ENCODE results near the gene FCSK.

Gene FCSK

DNA sequence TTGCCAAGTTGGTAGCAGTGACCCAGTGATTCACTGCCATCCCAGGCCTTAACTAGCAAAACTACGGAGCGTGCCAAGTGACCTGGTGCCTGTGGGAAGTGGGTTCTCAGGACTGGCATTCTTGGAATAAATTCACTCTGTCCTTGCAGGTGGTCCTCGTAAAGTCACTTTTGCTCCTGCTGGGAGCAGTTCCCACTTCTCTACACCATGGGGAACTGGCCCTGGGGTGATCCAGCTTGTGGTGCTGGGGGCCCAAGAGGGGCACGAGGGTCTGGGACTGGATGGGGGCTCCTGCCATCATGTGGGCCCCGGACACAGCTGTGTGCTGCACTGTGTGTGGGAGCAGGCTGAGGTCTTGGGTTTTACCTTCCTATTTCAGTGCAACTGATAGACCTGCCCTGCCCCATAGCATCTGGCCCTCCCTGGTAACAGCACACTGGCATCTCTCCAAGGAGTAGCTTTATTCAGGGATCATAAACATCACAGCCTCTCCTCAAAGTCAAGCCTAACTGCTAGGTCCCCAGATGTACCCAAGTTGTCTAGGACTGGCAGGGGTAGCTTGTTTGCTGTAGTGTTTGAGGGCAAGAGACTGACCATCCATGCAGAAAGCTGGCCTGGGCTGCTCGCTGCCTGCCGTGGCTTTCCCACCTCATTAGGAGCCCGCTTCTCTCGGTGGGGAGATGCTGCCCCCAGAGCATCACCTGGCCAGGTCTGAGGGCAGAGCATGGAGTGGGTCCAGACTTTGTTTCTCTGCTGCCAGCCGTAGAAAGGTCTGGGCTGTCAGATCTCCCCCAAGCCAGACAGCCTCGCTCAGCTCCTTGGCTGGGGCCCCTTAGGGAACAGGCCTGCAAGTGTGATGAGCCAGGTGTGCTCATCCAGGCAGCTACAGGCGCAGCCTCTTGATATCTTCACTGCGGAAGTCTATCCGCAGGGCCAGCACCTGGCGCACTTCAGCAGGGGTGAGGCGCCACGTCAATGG, 26.0 kb downstream of the FCSK start:
- DNase-seq (ENCODE audit: low spot score), result no peak

- DNase-seq (ENCODE audit: low spot score), result no peak
Measured at GRCh38 chr16:70481929-70482536, 27.6 kb downstream of the FCSK start.

DNA sequence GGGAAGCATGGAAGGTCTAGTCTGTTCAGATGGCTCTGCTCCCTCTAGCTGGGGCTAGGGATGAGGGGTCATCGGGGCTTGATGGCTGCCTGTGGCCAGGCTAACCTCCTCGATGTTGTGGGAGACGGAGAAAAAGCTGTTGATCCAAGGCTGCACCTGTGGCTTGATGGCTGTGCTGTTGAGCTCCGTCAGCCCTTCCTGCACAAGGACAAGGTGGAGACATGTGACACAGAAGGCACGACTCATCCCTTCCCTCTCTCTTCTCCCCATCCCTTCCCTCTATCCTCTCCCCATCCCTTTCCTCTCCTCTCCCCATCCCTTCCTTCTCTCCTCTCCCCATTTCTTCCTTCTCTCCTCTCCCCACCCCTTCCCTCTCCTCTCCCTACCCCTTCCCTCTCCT, 28.2 kb downstream of the FCSK start:
- DNase-seq (ENCODE audit: low spot score), result no peak

DNA sequence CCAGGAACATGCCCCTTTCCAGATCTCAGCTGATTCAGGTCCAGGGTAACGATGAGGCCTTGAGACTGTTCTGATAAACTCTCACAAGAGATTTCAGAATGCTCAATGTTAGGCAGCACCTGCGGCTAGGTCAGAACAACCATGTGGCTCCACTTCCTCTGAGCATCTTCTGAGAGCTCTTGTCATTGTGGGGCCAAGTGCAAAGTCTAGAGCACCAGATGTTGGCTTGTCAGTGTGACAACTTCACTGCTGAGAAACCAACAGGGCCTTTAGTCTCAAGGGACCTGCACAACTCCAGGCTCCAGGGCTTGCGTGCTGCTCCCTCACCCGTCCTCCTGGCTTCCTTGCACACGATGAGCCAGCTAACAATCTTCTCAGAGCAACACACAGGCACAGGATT, 29.0 kb downstream of the FCSK start:
- DNase-seq (ENCODE audit: low spot score), result no peak

DNA sequence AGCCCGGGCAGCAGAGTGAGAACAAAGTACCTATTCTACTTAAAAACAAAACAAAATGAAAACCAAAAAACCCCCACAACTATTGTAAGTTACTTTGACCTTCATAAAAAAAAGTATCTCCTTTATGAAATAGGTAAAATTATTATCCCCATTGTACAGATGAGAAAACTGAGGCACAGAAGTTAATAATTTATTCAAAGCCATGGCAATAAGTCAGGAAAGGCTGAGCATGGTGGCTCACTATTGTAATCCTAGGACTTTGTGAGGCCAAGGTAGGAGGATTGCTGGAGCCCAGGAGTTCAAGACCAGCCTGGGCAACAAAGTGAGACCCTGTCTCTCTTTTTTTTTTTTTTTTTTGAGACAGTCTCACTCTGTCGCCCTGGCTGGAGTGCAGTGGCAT, 30.5 kb downstream of the FCSK start:
- DNase-seq (ENCODE audit: low spot score), result no peak

GRCh38 chr16:70490261-70490660, 35.9 kb downstream of the FCSK start:
- no peak for DNase-seq (ENCODE audit: low spot score)

DNA sequence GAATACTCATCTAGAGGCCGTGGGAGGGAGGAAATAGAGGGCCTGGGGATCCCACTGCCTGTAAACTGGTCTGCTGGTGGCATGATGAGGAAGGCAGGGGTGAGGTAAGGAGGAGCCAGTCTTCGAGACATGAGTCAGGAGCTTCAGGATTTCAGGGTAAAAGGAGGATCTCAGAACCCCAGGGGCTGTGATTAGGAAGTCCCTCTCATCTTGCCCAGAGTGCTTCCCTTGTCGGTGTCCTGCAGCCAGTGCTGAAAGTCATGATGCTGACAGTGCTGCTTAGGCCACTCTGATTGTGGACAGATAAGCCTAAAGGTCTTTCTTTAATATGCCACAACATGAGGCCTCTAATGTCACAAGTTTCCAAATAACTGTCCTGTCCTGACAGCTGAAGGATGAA, 39.4 kb downstream of the FCSK start:
- no peak for DNase-seq (ENCODE audit: low spot score)

DNA sequence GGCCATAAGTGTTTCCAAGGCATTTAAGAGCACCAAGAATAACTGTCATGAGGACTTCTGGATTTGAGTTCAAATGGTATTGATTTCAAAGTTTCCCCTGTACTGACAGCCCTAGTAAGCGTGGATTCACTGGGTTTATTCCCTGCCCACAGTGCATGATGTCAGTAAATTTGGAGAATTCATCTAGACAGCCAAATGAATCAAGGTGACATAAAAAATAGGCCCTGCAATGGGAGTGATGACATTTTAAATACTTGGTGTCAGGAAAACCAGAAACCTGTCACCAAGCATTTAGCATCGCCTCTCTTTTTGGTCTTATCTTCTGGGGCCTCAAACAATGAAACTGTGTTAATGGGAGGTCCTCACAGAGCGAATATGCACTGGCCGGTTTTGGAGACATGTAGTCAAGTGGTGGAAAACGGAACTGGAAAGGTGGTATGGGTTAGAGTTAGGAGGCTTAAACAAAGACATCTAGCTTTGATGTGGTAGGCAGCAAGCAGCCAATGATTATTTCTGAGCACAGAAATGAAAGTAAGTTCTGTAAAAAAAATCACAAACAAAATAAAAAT, 39.9 kb downstream of the FCSK start:
- DNase-seq (ENCODE audit: low spot score), result no peak

DNA sequence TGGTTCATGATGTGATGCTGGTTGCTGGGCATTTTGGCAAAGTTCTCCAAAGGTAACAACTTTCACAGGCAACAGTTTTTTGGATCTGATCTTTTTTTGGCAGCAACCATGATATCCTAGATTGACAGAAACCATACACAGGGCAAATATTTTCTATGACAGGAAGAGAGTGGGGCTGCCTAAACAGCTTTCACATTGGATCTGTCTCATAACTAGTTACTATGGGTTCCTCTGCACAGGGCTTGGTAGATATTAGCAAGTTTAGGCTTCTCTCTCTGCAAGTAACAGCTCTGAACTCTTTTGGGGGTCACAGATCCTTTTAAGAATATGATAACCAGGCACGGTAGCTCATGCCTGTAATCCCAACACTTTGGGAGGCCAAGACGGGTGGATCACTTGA, 40.4 kb downstream of the FCSK start:
- no peak for DNase-seq (ENCODE audit: low spot score)

GRCh38 chr16:70495425-70496182, 41.2 kb downstream of the FCSK start:
- no peak for DNase-seq (ENCODE audit: low spot score)

GRCh38 chr16:70496513-70496912, 42.1 kb downstream of the FCSK start:
- DNase-seq (ENCODE audit: low spot score), result no peak

- no peak for DNase-seq (ENCODE audit: low spot score)
Measured at GRCh38 chr16:70508752-70509151, 54.4 kb downstream of the FCSK start.

DNA sequence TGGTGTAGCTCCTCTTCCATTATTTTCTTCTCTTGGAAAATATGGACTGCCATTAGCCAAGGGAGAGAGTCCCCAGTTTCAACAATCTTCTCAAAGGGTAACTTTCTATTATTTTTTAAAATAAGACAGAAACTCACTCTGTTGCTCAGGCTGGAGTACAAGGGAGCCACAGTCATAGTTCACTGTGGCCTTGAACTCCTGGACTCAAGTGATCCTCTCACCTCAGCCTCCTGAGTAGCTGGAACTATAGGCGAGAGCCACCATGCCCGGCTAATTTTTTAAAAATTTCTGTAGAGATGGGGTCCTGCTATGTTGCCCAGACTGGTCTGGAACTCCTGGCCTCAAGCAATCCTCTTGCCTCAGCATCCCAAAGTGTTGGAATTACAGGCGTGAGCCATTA, 55.8 kb downstream of the FCSK start:
- DNase-seq (ENCODE audit: low spot score), result no peak

GRCh38 chr16:70511833-70512232, 57.4 kb downstream of the FCSK start:
- DNase-seq (ENCODE audit: low spot score), result no peak

GRCh38 chr16:70512456-70512855, 58.1 kb downstream of the FCSK start:
- no peak for DNase-seq (ENCODE audit: low spot score)

GRCh38 chr16:70520612-70521297, 66.4 kb downstream of the FCSK start:
- DNase-seq (ENCODE audit: low spot score), result no peak

- DNase-seq (ENCODE audit: low spot score), result no peak
Measured at GRCh38 chr16:70522216-70523075, 68.1 kb downstream of the FCSK start.

DNA sequence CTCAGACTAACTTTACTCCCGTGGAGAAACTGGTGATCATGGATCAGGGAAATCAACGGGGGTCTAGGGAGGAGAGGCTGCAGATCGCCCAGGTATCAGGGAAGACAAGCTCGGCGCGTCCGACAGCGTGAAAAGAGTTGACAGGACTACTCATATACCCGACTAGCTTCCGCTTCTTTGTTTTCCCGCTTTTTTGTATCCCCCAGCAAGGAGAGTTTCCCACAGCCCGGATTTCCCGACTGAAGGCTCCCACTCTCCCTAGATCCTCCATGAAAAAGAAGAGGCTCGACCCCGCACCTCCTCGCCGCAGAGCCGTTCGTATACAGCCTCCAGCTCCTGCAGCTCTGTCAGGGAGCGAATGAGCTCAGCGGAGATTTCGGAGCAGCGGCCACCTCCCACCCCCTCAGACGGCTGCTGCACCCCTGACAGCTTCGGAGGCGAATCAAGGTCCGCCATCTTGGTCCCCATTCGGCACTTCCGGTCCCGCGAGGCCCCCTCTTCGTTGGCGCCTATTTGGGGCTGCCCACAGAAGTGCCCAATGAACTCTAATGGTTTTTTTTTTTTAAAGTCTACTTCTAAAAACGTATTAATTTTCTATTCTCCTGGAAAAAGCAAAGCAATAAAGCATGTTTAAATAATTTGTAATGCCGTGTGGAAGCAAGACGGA, 68.8 kb downstream of the FCSK start, which contains the start of gene COG4:
Gene COG4, minus strand, starts transcription at position 479 of the 667 bp plus-strand sequence. Its CDS starts 11 bp downstream, at position 468.
- peak; percentile 81 for DNase-seq (ENCODE audit: low spot score)

- peak; percentile 46 for DNase-seq (ENCODE audit: low spot score)
Measured at GRCh38 chr16:70523743-70524398, 69.5 kb downstream of the FCSK start, which contains the start of gene SF3B3. SF3B3 (plus strand) TSS chr16:70523816; CDS start chr16:70526657, 2,841 bp downstream.
